IgD-negative memory B cell (primary cell): ENCODE results near the gene MPHOSPH6. TPM values are rescaled to one million over a fixed set of nuclear protein-coding genes. Genes with fewer than 3 reads are reported as not detected.
"Not testable (repeated sequence)": the region's sequence is repeated elsewhere in the genome, so short reads cannot be mapped to it uniquely, and the experiment has no call there.

Source experiments
- H3K27ac Mint-ChIP-seq, 3 donors: one replicate each; pipeline ENCODE4 v1.8.0; 2020 to 2022; ENCODE audit warnings: mild to moderate bottlenecking in 3 of 3, mixed read lengths in 3 of 3, moderate library complexity in 1 of 3
- H3K27me3 Mint-ChIP-seq: one replicate; pipeline ENCODE4 v1.8.0; 2021; ENCODE audit warnings: mixed read lengths
- H3K36me3 Mint-ChIP-seq: one replicate; pipeline ENCODE4 v1.8.0; 2020; ENCODE audit warnings: mild to moderate bottlenecking, mixed read lengths
- H3K4me1 Mint-ChIP-seq, 3 donors: one replicate each; pipeline ENCODE4 v1.8.0; 2020 to 2022; ENCODE audit warnings: mixed read lengths in 3 of 3, mild to moderate bottlenecking in 1 of 3
- H3K4me3 Mint-ChIP-seq, 4 donors: one replicate each; pipeline ENCODE4 v1.8.0; 2020 to 2022; ENCODE audit warnings: mild to moderate bottlenecking in 4 of 4, mixed read lengths in 4 of 4, moderate library complexity in 3 of 4
- H3K9me3 Mint-ChIP-seq, 3 donors: one replicate each; pipeline ENCODE4 v1.8.0; 2020 to 2021; ENCODE audit warnings: mixed read lengths in 3 of 3, mild to moderate bottlenecking in 1 of 3
- polyA plus RNA-seq: library from polyadenylated mRNA; unstranded; fragments of 300-500 nt; fragmentation: Illumina TruSeq; gene quantifications from one replicate; pipeline ENCODE4 v1.2.3, GENCODE V29; 2021

MPHOSPH6 gene
- polyA plus RNA-seq = 13.1 TPM

- Mint-ChIP-seq H3K4me3 (peak within 1 kb of the TSS; percentile 88 to 96 (median 96)), H3K27ac (peak within 1 kb of the TSS; percentile 66 to 94 (median 87)), H3K27me3 (no peaks in the 10 kb centered on the region), H3K4me1 (peaks cover 9 to 15% (median 14%) of the 10 kb centered on the region in 3 donors), H3K9me3 (no peaks in the 10 kb centered on the region), H3K36me3 (no peaks in the 10 kb centered on the region)
Measured at GRCh38 chr16:82169861-82170845, at the start of gene MPHOSPH6. Gene MPHOSPH6, minus strand, starts transcription at chr16:82170224. Its CDS starts 49 bp downstream, at chr16:82170175.

GRCh38 chr16:82219298-82219697, 49.3 kb upstream of the MPHOSPH6 start:
- no peaks in the 10 kb centered on the region for H3K36me3 Mint-ChIP-seq
- no peak overlapping the region for H3K4me3 Mint-ChIP-seq
- H3K4me1 Mint-ChIP-seq = no peaks in the 10 kb centered on the region
- peaks cover 0 to 4% (median 0%) of the 10 kb centered on the region in 3 donors for H3K9me3 Mint-ChIP-seq
- H3K27ac Mint-ChIP-seq = no peak overlapping the region
- no peaks in the 10 kb centered on the region for H3K27me3 Mint-ChIP-seq

- not testable (repeated sequence) for H3K27ac Mint-ChIP-seq, H3K4me1 Mint-ChIP-seq, H3K36me3 Mint-ChIP-seq, H3K4me3 Mint-ChIP-seq, H3K9me3 Mint-ChIP-seq
- H3K27me3 Mint-ChIP-seq = peaks cover 12% of the 10 kb centered on the region
Measured at GRCh38 chr16:82209314-82209713, 39.3 kb upstream of the MPHOSPH6 start.

GRCh38 chr16:82203198-82203597, 33.2 kb upstream of the MPHOSPH6 start:
- Mint-ChIP-seq H3K27ac (peak overlapping the region in 1 of 3 donors; percentile 41), H3K4me1 (no peaks in the 10 kb centered on the region), H3K9me3 (peaks cover 0 to 4% (median 3%) of the 10 kb centered on the region in 3 donors), H3K36me3 (no peaks in the 10 kb centered on the region), H3K27me3 (peaks cover 1% of the 10 kb centered on the region), H3K4me3 (no peak overlapping the region)

- no peaks in the 10 kb centered on the region for H3K4me1 Mint-ChIP-seq
- peaks cover 0 to 3% (median 3%) of the 10 kb centered on the region in 3 donors for H3K9me3 Mint-ChIP-seq
- H3K4me3 Mint-ChIP-seq = no peak overlapping the region
- no peak overlapping the region for H3K27ac Mint-ChIP-seq
- H3K36me3 Mint-ChIP-seq = no peaks in the 10 kb centered on the region
- H3K27me3 Mint-ChIP-seq = no peaks in the 10 kb centered on the region
Measured at GRCh38 chr16:82201926-82202325, 31.9 kb upstream of the MPHOSPH6 start.

GRCh38 chr16:82201351-82201750, 31.3 kb upstream of the MPHOSPH6 start:
- Mint-ChIP-seq H3K9me3 (peaks cover 0 to 3% (median 2%) of the 10 kb centered on the region in 3 donors), H3K4me3 (no peak overlapping the region)

GRCh38 chr16:82199209-82199608, 29.2 kb upstream of the MPHOSPH6 start:
- Mint-ChIP-seq H3K4me1 (peaks cover 0 to 2% (median 0%) of the 10 kb centered on the region in 3 donors), H3K27ac (no peak overlapping the region), H3K27me3 (no peaks in the 10 kb centered on the region), H3K36me3 (no peaks in the 10 kb centered on the region), H3K9me3 (peaks cover 0 to 3% (median 2%) of the 10 kb centered on the region in 3 donors), H3K4me3 (no peak overlapping the region)

More at GRCh38 chr16:82201351-82201750, 31.3 kb upstream of the MPHOSPH6 start:
- Mint-ChIP-seq H3K27me3 (no peaks in the 10 kb centered on the region), H3K4me1 (no peaks in the 10 kb centered on the region), H3K27ac (no peak overlapping the region), H3K36me3 (no peaks in the 10 kb centered on the region)

- H3K9me3 Mint-ChIP-seq = peaks cover 0 to 3% (median 2%) of the 10 kb centered on the region in 3 donors
- H3K4me3 Mint-ChIP-seq = no peak overlapping the region
- H3K4me1 Mint-ChIP-seq = peaks cover 0 to 6% (median 3%) of the 10 kb centered on the region in 3 donors
- H3K36me3 Mint-ChIP-seq = no peaks in the 10 kb centered on the region
- H3K27me3 Mint-ChIP-seq = no peaks in the 10 kb centered on the region
- no peak overlapping the region for H3K27ac Mint-ChIP-seq
Measured at GRCh38 chr16:82197540-82198240, 27.7 kb upstream of the MPHOSPH6 start.

- H3K27me3 Mint-ChIP-seq = no peaks in the 10 kb centered on the region
- H3K27ac Mint-ChIP-seq = no peak overlapping the region
- peaks cover 0 to under 1% (median under 1%) of the 10 kb centered on the region in 3 donors for H3K9me3 Mint-ChIP-seq
- H3K36me3 Mint-ChIP-seq = no peaks in the 10 kb centered on the region
- H3K4me3 Mint-ChIP-seq = no peak overlapping the region
- H3K4me1 Mint-ChIP-seq = peaks cover 0 to 8% (median 6%) of the 10 kb centered on the region in 3 donors
Measured at GRCh38 chr16:82195917-82196494, 26.0 kb upstream of the MPHOSPH6 start.

GRCh38 chr16:82194086-82194485, 24.1 kb upstream of the MPHOSPH6 start:
- Mint-ChIP-seq H3K27me3 (peaks cover 5% of the 10 kb centered on the region), H3K36me3 (no peaks in the 10 kb centered on the region), H3K4me1 (peaks cover 0 to 8% (median 6%) of the 10 kb centered on the region in 3 donors), H3K9me3 (no peaks in the 10 kb centered on the region), H3K27ac (no peak overlapping the region), H3K4me3 (no peak overlapping the region)

GRCh38 chr16:82192665-82193064, 22.6 kb upstream of the MPHOSPH6 start:
- Mint-ChIP-seq H3K27me3 (peaks cover 5% of the 10 kb centered on the region), H3K4me3 (no peak overlapping the region), H3K27ac (peak overlapping the region in 1 of 3 donors; percentile 21), H3K4me1 (peaks cover 0 to 8% (median 6%) of the 10 kb centered on the region in 3 donors), H3K9me3 (no peaks in the 10 kb centered on the region), H3K36me3 (no peaks in the 10 kb centered on the region)

GRCh38 chr16:82190386-82190785, 20.4 kb upstream of the MPHOSPH6 start:
- H3K27ac Mint-ChIP-seq = no peak overlapping the region
- no peak overlapping the region for H3K4me3 Mint-ChIP-seq
- H3K9me3 Mint-ChIP-seq = no peaks in the 10 kb centered on the region
- H3K4me1 Mint-ChIP-seq = peaks cover 0 to 6% (median 6%) of the 10 kb centered on the region in 3 donors
- no peaks in the 10 kb centered on the region for H3K36me3 Mint-ChIP-seq
- H3K27me3 Mint-ChIP-seq = peaks cover 11% of the 10 kb centered on the region

GRCh38 chr16:82187829-82188228, 17.8 kb upstream of the MPHOSPH6 start:
- no peaks in the 10 kb centered on the region for H3K9me3 Mint-ChIP-seq
- no peak overlapping the region for H3K4me3 Mint-ChIP-seq
- no peak overlapping the region for H3K27ac Mint-ChIP-seq
- H3K27me3 Mint-ChIP-seq = peaks cover 11% of the 10 kb centered on the region
- H3K4me1 Mint-ChIP-seq = peaks cover 0 to 5% (median 4%) of the 10 kb centered on the region in 3 donors
- no peaks in the 10 kb centered on the region for H3K36me3 Mint-ChIP-seq

- Mint-ChIP-seq H3K27ac (no peak overlapping the region), H3K4me3 (no peak overlapping the region), H3K9me3 (no peaks in the 10 kb centered on the region), H3K36me3 (no peaks in the 10 kb centered on the region), H3K4me1 (no peaks in the 10 kb centered on the region), H3K27me3 (peaks cover 18% of the 10 kb centered on the region)
Measured at GRCh38 chr16:82185012-82185411, 15.0 kb upstream of the MPHOSPH6 start.

GRCh38 chr16:82184213-82184612, 14.2 kb upstream of the MPHOSPH6 start:
- Mint-ChIP-seq H3K4me3 (no peak overlapping the region), H3K4me1 (no peaks in the 10 kb centered on the region), H3K36me3 (no peaks in the 10 kb centered on the region), H3K9me3 (no peaks in the 10 kb centered on the region), H3K27ac (no peak overlapping the region), H3K27me3 (peaks cover 18% of the 10 kb centered on the region)
